Colonic mucosa (tissue), 4 donors: Measurements from ENCODE around the gene HMGCS2. TPM values are rescaled to one million over a fixed set of nuclear protein-coding genes. Genes with fewer than 3 reads are reported as not detected.

Experiments
- DNase-seq: peaks from one replicate; pipeline ENCODE4 v3.0.0-alpha.2; 2020
- H3K27ac ChIP-seq: fragments of 200-600 bp; one replicate; pipeline ENCODE4 v1.8.0; 2021
- H3K27me3 ChIP-seq: fragments of 200-600 bp; one replicate; pipeline ENCODE4 v1.8.0; 2021
- H3K36me3 ChIP-seq: fragments of 200-600 bp; one replicate; pipeline ENCODE4 v1.8.0; 2021
- H3K4me1 ChIP-seq: fragments of 200-600 bp; one replicate; pipeline ENCODE4 v1.8.0; 2021; ENCODE audit warnings: mild to moderate bottlenecking
- H3K4me3 ChIP-seq: fragments of 200-600 bp; one replicate; pipeline ENCODE4 v1.8.0; 2021
- H3K9ac ChIP-seq, 2 donors: one replicate each; pipeline ENCODE4 v1.7.0; 2013; ENCODE audit warnings: control low read depth in 2 of 2, low read depth in 2 of 2, low read length in 2 of 2
- H3K9me3 ChIP-seq: fragments of 200-600 bp; one replicate; pipeline ENCODE4 v1.8.0; 2021
- intact Hi-C: fragments of 100-400 bp; cut with DNase I; formaldehyde crosslinking; loops from one replicate; pipeline ENCODE4 v1.14.1; 2022
- total RNA-seq, 2 donors: library from RNA; stranded (reverse); fragmentation: NEBNext Ultra II Directional in 1 of 2; extraction: Animal tissue kit (Norgen Biotek cat#: 25700) in 1 of 2; gene quantifications; one replicate each; pipeline ENCODE4 v1.2.1, GENCODE V29; 2021
- TF ChIP-seq, protein P1 (sequence below): fragments of 200-600 bp; IDR thresholded peaks from one replicate; pipeline ENCODE4 v1.8.0; 2022; ENCODE audit warnings: antibody characterized with exemption, mild to moderate bottlenecking
- donor health status: healthy.
- donor health status: DM: no; HTN: no; CAD: no.
- donor health status: DM: no; HTN: no; CAD: no.

The HMGCS2 gene
- total RNA-seq, 2 donors from 2014 or later: 271 to 374 TPM

- Histone ChIP-seq H3K4me1 (no peaks in the 10 kb centered on the region), H3K27me3 (no peaks in the 10 kb centered on the region), H3K4me3 (no peak overlapping the region), H3K36me3 (no peaks in the 10 kb centered on the region), H3K27ac (peak overlapping the region; percentile 24), H3K9me3 (no peaks in the 10 kb centered on the region), H3K9ac (peak overlapping the region in 1 of 2 donors; percentile 68)
- peak; percentile 69 for DNase-seq
- TF ChIP-seq, protein P1, sequence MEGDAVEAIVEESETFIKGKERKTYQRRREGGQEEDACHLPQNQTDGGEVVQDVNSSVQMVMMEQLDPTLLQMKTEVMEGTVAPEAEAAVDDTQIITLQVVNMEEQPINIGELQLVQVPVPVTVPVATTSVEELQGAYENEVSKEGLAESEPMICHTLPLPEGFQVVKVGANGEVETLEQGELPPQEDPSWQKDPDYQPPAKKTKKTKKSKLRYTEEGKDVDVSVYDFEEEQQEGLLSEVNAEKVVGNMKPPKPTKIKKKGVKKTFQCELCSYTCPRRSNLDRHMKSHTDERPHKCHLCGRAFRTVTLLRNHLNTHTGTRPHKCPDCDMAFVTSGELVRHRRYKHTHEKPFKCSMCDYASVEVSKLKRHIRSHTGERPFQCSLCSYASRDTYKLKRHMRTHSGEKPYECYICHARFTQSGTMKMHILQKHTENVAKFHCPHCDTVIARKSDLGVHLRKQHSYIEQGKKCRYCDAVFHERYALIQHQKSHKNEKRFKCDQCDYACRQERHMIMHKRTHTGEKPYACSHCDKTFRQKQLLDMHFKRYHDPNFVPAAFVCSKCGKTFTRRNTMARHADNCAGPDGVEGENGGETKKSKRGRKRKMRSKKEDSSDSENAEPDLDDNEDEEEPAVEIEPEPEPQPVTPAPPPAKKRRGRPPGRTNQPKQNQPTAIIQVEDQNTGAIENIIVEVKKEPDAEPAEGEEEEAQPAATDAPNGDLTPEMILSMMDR: no peak
- intact Hi-C loops: no loop called here
Observed at GRCh38 chr1:119774746-119775490, 6.2 kb upstream of the HMGCS2 start.

GRCh38 chr1:119773711-119774241, 5.1 kb upstream of the HMGCS2 start:
- DNase-seq: peak; percentile 41
- no peak overlapping the region for H3K4me3 ChIP-seq
- intact Hi-C loops: no loop called here
- no peaks in the 10 kb centered on the region for H3K9me3 ChIP-seq
- H3K27me3 ChIP-seq: no peaks in the 10 kb centered on the region
- peak overlapping the region; percentile 29 for H3K27ac ChIP-seq
- TF ChIP-seq, protein P1: no peak
- peak overlapping the region in 1 of 2 donors; percentile 65 for H3K9ac ChIP-seq
- no peaks in the 10 kb centered on the region for H3K36me3 ChIP-seq
- no peaks in the 10 kb centered on the region for H3K4me1 ChIP-seq

- no peaks in the 10 kb centered on the region for H3K27me3 ChIP-seq
- no peak overlapping the region for H3K27ac ChIP-seq
- TF ChIP-seq, protein P1: no peak
- no peaks in the 10 kb centered on the region for H3K9me3 ChIP-seq
- H3K4me1 ChIP-seq: no peaks in the 10 kb centered on the region
- no peak overlapping the region for H3K4me3 ChIP-seq
- DNase-seq: no peak
- H3K36me3 ChIP-seq: no peaks in the 10 kb centered on the region
- no peak overlapping the region for H3K9ac ChIP-seq
- intact Hi-C loops: no loop called here
Observed at GRCh38 chr1:119772298-119772697, 3.6 kb upstream of the HMGCS2 start.

- intact Hi-C loops: no loop called here
- Histone ChIP-seq H3K4me3 (no peak overlapping the region), H3K4me1 (no peaks in the 10 kb centered on the region), H3K27ac (no peak overlapping the region), H3K27me3 (no peaks in the 10 kb centered on the region), H3K36me3 (no peaks in the 10 kb centered on the region), H3K9me3 (no peaks in the 10 kb centered on the region), H3K9ac (peak overlapping the region in 1 of 2 donors; percentile 68)
- TF ChIP-seq, protein P1: no peak
- DNase-seq: no peak
Observed at GRCh38 chr1:119771770-119772169, 3.1 kb upstream of the HMGCS2 start.

- Histone ChIP-seq H3K4me1 (no peaks in the 10 kb centered on the region), H3K9ac (peak overlapping the region in 1 of 2 donors; percentile 68), H3K27ac (no peak overlapping the region), H3K4me3 (no peak overlapping the region), H3K36me3 (no peaks in the 10 kb centered on the region), H3K9me3 (no peaks in the 10 kb centered on the region), H3K27me3 (no peaks in the 10 kb centered on the region)
- peak; percentile 48 for DNase-seq
- TF ChIP-seq, protein P1: no peak
- intact Hi-C loops: no loop called here
Observed at GRCh38 chr1:119771016-119771415, 2.3 kb upstream of the HMGCS2 start.
